Fibroblast of lung (primary cell): Measurements from ENCODE around the gene SNAI3.

Experiments used
- CTCF ChIP-seq, 2 donors: IDR thresholded peaks in 1 of 2; conservative IDR thresholded peaks in 1 of 2; 1 replicate in 1 of 2; 2 replicates in 1 of 2; pipeline ENCODE4 v1.5.1; 2011 to 2012; ENCODE audit warnings: low read length in 2 of 2, control low read depth in 1 of 2, inconsistent platforms in 1 of 2, low read depth in 1 of 2, mild to moderate bottlenecking in 1 of 2
- EZH2 ChIP-seq: IDR thresholded peaks from 2 replicates; pipeline ENCODE4 v1.5.1; 2012; ENCODE audit warnings: low read length, control low read depth, mild to moderate bottlenecking; ENCODE audit errors: missing control alignments

GRCh38 chr16:88656291-88656980 is 29.9 kb downstream of the SNAI3 start:
- TF ChIP-seq CTCF (conservative IDR thresholded peaks at IDR 0.05 in 1 of 2, IDR thresholded peaks at IDR 0.05 in 1 of 2; ENCODE audit: low read depth in 1 of 2, low read length in 2 of 2) (no peak), EZH2 (no peak)
